VCaP (cell line): ENCODE results near the gene KCNMB4.

Experiments
- H3K27ac ChIP-seq: fragments of 450-650 bp; 2 replicates; pipeline ENCODE4 v1.5.1; 2017
- CTCF ChIP-seq: fragments of 450-650 bp; conservative IDR thresholded peaks from 2 replicates; pipeline ENCODE4 v1.5.1; 2017; ENCODE audit warnings: mild to moderate bottlenecking, moderate library complexity

KCNMB4 gene

GRCh38 chr12:70332236-70332635, 33.9 kb upstream of the KCNMB4 start:
- no peak overlapping the region for H3K27ac ChIP-seq
- TF ChIP-seq CTCF, result no peak

- TF ChIP-seq CTCF, result no peak
- no peak overlapping the region for H3K27ac ChIP-seq
These were observed 31.3 kb upstream of the KCNMB4 start for GRCh38 chr12:70334742-70335141.

- H3K27ac ChIP-seq, result no peak overlapping the region
- TF ChIP-seq CTCF, result no peak
These were observed 27.6 kb upstream of the KCNMB4 start for GRCh38 chr12:70338531-70338930.

- no peak for TF ChIP-seq CTCF
- H3K27ac ChIP-seq, result no peak overlapping the region
These were observed 15.0 kb upstream of the KCNMB4 start for GRCh38 chr12:70351076-70351475.

GRCh38 chr12:70353780-70354660, 12.1 kb upstream of the KCNMB4 start:
- H3K27ac ChIP-seq, result no peak overlapping the region
- TF ChIP-seq CTCF, result no peak

- TF ChIP-seq CTCF, result no peak
These were observed 11.3 kb upstream of the KCNMB4 start for GRCh38 chr12:70354787-70355186.

GRCh38 chr12:70355972-70356371, 10.1 kb upstream of the KCNMB4 start:
- H3K27ac ChIP-seq, result no peak overlapping the region
- TF ChIP-seq CTCF, result no peak

More at GRCh38 chr12:70354787-70355186, 11.3 kb upstream of the KCNMB4 start:
- H3K27ac ChIP-seq, result no peak overlapping the region
